Panc1 (cell line): Measurements from ENCODE around the gene RAPSN. TPM values are rescaled to one million over a fixed set of nuclear protein-coding genes. Genes with fewer than 3 reads are reported as not detected.
A peak's percentile ranks its signal among the peaks of the same experiment; 100 is the strongest.

Source experiments
- ATAC-seq: fragments of 200-7000 bp; cut with Tn5 transposase; 2 replicates; pipeline ENCODE4 v1.9.1; 2020; ENCODE audit warnings: mild to moderate bottlenecking, moderate library complexity
- BruUV-seq: library from RNA; stranded (reverse); fragments of 400-500 nt; replicated peaks from 2 replicates; lab custom pipeline; 2021; lab: Mats Ljungman, UMichigan
- CTCF ChIA-PET: fragments of 300-600 bp; sonication (Branson Sonifier 250); formaldehyde crosslinking; loops from one replicate; lab custom pipeline; 2022; ENCODE audit warnings: antibody characterized with exemption; lab: Charles Lee
- POLR2A ChIA-PET: fragments of 300-600 bp; sonication (Branson Sonifier 250); formaldehyde crosslinking; loops from one replicate; lab custom pipeline; 2022; ENCODE audit warnings: antibody characterized with exemption; lab: Charles Lee
- DNase-seq: peaks from one replicate; pipeline ENCODE4 v3.0.0-alpha.2; 2010; ENCODE audit warnings: low read depth, low spot score
- H3K27ac ChIP-seq: 2 replicates; pipeline ENCODE4 v1.5.1; 2011; ENCODE audit warnings: mild to moderate bottlenecking, low read length, inconsistent platforms
- H3K27me3 ChIP-seq: fragments of 200-500 bp; sonication (Bioruptor generic); 2 replicates; pipeline ENCODE4 v1.6.0; 2014; ENCODE audit warnings: low read length, inconsistent platforms; ENCODE audit not compliant: control insufficient read depth, insufficient read depth
- H3K36me3 ChIP-seq: fragments of 200-500 bp; sonication (Bioruptor generic); 2 replicates; pipeline ENCODE4 v1.5.1; 2014; ENCODE audit warnings: inconsistent platforms, mild to moderate bottlenecking, low read length, moderate library complexity; ENCODE audit not compliant: control insufficient read depth, insufficient read depth
- H3K4me1 ChIP-seq: 2 replicates; pipeline ENCODE4 v1.5.1; 2011; ENCODE audit warnings: inconsistent platforms, mild to moderate bottlenecking, low read length, moderate library complexity; ENCODE audit not compliant: control insufficient read depth, insufficient read depth
- H3K4me3 ChIP-seq, 2 experiments: 2 replicates each; pipeline ENCODE4 v1.5.1; 2011 to 2012; ENCODE audit warnings: low read depth in 2 of 2, low read length in 2 of 2, mild to moderate bottlenecking in 2 of 2, inconsistent platforms in 1 of 2, moderate library complexity in 1 of 2
- H3K9me3 ChIP-seq: fragments of 200-500 bp; sonication (Bioruptor generic); 2 replicates; pipeline ENCODE4 v1.5.1; 2014; ENCODE audit warnings: low read depth, mild to moderate bottlenecking, inconsistent platforms, low read length, moderate library complexity; ENCODE audit not compliant: control insufficient read depth, insufficient read depth
- CTCF ChIP-seq: fragments of 450-650 bp; IDR thresholded peaks from 2 replicates; pipeline ENCODE4 v1.5.1; 2017; ENCODE audit warnings: mild to moderate bottlenecking
- POLR2AphosphoS5 ChIP-seq: IDR thresholded peaks from 2 replicates; pipeline ENCODE4 v1.6.1; 2012; ENCODE audit warnings: mild to moderate bottlenecking, low read depth, low read length, moderate library complexity
- SIN3A ChIP-seq: IDR thresholded peaks from 2 replicates; pipeline ENCODE4 v1.6.1; 2012; ENCODE audit warnings: low read depth, mild to moderate bottlenecking, low read length, moderate library complexity, borderline replicate concordance; ENCODE audit not compliant: insufficient read depth
- TCF7L2 ChIP-seq: IDR thresholded peaks from 2 replicates; pipeline ENCODE4 v1.6.1; 2011; ENCODE audit warnings: mild to moderate bottlenecking, low read depth, low read length, inconsistent platforms
- in situ Hi-C: cut with HindIII; loops from 2 replicates; pipeline ENCODE4 v1.10.0; 2016; ENCODE audit warnings: low sequenced_read_pairs, low pct_unique_long_range_greater_than_20kb
- intact Hi-C: fragments of 100-400 bp; cut with micrococcal nuclease; formaldehyde crosslinking; loops from one replicate; pipeline ENCODE4 v1.10.0; 2022; ENCODE audit not compliant: unreplicated experiment
- total RNA-seq: library from RNA; stranded (reverse); gene quantifications from one replicate; pipeline ENCODE4 v1.2.1, GENCODE V29; 2021; ENCODE audit not compliant: unreplicated experiment
- TF ChIP-seq, protein P1 (sequence below), 2 experiments: IDR thresholded peaks; 2 replicates each; pipeline ENCODE4 v1.6.1; 2011 to 2012; ENCODE audit warnings: low read depth in 2 of 2, control low read depth in 1 of 2, low read length in 1 of 2, mild to moderate bottlenecking in 1 of 2, moderate library complexity in 1 of 2; ENCODE audit not compliant: insufficient read depth in 1 of 2

Gene RAPSN
- total RNA-seq, 1 experiment from 2014 or later = 1.8 TPM

DNA sequence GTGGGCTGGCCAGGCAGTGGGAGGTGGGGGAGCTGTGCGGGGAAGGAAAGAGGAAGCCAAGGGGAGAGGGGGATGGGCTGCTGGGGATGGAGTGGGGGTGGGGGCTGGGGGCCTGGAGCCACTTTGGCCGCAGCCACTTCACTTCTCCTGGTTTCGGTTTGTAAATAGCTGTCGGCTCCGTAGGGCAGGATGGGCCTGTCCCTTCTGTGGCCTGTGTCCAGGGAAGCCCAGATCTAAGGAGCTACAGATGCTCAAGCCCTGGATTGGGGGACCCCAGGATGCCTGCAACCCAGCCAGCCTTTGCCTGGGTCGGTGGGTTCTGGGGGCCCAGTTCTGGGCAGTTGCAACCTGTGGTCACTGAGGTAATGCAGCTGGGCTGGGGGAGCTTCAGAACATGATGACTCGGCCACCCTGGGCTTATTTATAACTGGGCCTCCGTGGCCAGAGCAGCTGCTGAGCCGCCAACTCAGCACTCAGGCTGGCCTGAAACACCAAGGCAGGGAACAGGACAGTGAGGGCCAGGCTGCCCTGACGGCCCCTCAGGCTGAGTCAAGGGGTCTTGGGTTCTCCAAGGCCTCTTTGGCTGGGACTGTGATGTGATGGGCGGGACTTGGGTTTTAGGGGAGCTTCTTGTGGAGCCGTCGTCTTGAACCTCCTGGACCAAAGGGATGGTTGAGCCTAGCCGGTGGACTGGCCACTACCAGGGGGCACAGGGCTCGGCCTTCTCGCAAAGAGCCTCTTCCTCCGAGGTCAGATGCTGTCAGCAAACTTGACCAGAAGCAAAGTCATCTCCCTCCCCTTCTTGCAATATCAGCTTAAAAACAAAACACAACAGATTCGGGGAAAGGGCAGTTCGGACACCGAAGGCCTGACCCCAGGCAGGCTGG lies 55.5 kb downstream of the RAPSN start:
- POLR2A ChIA-PET = no interaction called here
- DNase-seq = no peak
- CTCF ChIA-PET = interaction anchor here (0.7 kb wide), 1 partner anchor 43 kb away, joined by 4 read pairs; no protein-coding TSS in a partner anchor
- Histone ChIP-seq H3K36me3 (no peaks in the 10 kb centered on the region), H3K4me3 (no peak overlapping the region), H3K27ac (no peak overlapping the region), H3K4me1 (no peaks in the 10 kb centered on the region; the same call in 1 of the 2 replicates), H3K27me3 (no peaks in the 10 kb centered on the region), H3K9me3 (no peaks in the 10 kb centered on the region)
- ATAC-seq = 0 out of 2 replicates have a peak, but pooled peaks have one; percentile 34
- in situ Hi-C loops (no loop called here), intact Hi-C loops (no loop called here)
- no peak for TF ChIP-seq POLR2AphosphoS5
- BruUV-seq = no TSS peak

- no peak overlapping the region for H3K4me3 ChIP-seq
- intact Hi-C loops (no loop called here), in situ Hi-C loops (no loop called here)
- no peaks in the 10 kb centered on the region; the same call in 1 of the 2 replicates for H3K4me1 ChIP-seq
- H3K9me3 ChIP-seq = no peaks in the 10 kb centered on the region
- no peaks in the 10 kb centered on the region for H3K27me3 ChIP-seq
- CTCF ChIA-PET = interaction anchor here (0.7 to 0.9 kb wide), 2 partner anchors 19 to 43 kb away, joined by 4 to 7 read pairs; no protein-coding TSS in a partner anchor
- no peaks in the 10 kb centered on the region for H3K36me3 ChIP-seq
- ATAC-seq (no peak), DNase-seq (no peak)
- no TSS peak for BruUV-seq
- POLR2A ChIA-PET = no interaction called here
- no peak for TF ChIP-seq POLR2AphosphoS5
- no peak for TF ChIP-seq TCF7L2
- TF ChIP-seq, protein P1, sequence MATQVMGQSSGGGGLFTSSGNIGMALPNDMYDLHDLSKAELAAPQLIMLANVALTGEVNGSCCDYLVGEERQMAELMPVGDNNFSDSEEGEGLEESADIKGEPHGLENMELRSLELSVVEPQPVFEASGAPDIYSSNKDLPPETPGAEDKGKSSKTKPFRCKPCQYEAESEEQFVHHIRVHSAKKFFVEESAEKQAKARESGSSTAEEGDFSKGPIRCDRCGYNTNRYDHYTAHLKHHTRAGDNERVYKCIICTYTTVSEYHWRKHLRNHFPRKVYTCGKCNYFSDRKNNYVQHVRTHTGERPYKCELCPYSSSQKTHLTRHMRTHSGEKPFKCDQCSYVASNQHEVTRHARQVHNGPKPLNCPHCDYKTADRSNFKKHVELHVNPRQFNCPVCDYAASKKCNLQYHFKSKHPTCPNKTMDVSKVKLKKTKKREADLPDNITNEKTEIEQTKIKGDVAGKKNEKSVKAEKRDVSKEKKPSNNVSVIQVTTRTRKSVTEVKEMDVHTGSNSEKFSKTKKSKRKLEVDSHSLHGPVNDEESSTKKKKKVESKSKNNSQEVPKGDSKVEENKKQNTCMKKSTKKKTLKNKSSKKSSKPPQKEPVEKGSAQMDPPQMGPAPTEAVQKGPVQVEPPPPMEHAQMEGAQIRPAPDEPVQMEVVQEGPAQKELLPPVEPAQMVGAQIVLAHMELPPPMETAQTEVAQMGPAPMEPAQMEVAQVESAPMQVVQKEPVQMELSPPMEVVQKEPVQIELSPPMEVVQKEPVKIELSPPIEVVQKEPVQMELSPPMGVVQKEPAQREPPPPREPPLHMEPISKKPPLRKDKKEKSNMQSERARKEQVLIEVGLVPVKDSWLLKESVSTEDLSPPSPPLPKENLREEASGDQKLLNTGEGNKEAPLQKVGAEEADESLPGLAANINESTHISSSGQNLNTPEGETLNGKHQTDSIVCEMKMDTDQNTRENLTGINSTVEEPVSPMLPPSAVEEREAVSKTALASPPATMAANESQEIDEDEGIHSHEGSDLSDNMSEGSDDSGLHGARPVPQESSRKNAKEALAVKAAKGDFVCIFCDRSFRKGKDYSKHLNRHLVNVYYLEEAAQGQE (IDR thresholded peaks at IDR 0.05; ENCODE audit: insufficient read depth in 1 of 2, low read depth in 2 of 2, low read length in 1 of 2) = no peak
- TF ChIP-seq SIN3A = no peak
- no peak for TF ChIP-seq CTCF
- no peak overlapping the region for H3K27ac ChIP-seq
Measured at GRCh38 chr11:47392546-47393162, 56.3 kb downstream of the RAPSN start.
